AG09319 (cell line): ENCODE measurements around the gene GPS2.
"Not testable (repeated sequence)": the region's sequence is repeated elsewhere in the genome, so short reads cannot be mapped to it uniquely, and the experiment has no call there.

Experiments used
- DNase-seq: peaks from one replicate; pipeline ENCODE4 v3.0.0-alpha.2; 2010; ENCODE audit warnings: low read depth; ENCODE audit errors: extremely low read depth
- CTCF ChIP-seq: IDR thresholded peaks from 2 replicates; pipeline ENCODE4 v1.5.1; 2011; ENCODE audit warnings: low read depth, mild to moderate bottlenecking, inconsistent platforms, low read length, moderate library complexity

The GPS2 gene

GRCh38 chr17:7347630-7348477 is 32.7 kb upstream of the GPS2 start:
- no peak for DNase-seq
- TF ChIP-seq CTCF, result no peak

GRCh38 chr17:7346761-7347614 is 31.8 kb upstream of the GPS2 start:
- DNase-seq, result no peak
- no peak for TF ChIP-seq CTCF

GRCh38 chr17:7343250-7343649 is 28.1 kb upstream of the GPS2 start:
- TF ChIP-seq CTCF, result no peak

GRCh38 chr17:7341842-7342241 is 26.7 kb upstream of the GPS2 start:
- TF ChIP-seq CTCF, result no peak
- no peak for DNase-seq

More at GRCh38 chr17:7343250-7343649, 28.1 kb upstream of the GPS2 start:
- DNase-seq, result no peak

GRCh38 chr17:7340179-7340578 is 25.0 kb upstream of the GPS2 start:
- DNase-seq, result no peak
- no peak for TF ChIP-seq CTCF

GRCh38 chr17:7337600-7337999 is 22.4 kb upstream of the GPS2 start:
- not testable (repeated sequence) for DNase-seq

GRCh38 chr17:7336240-7337175 is 21.3 kb upstream of the GPS2 start, which contains the start of gene ACAP1:
Gene ACAP1 (plus strand): TSS chr17:7336529. CDS start chr17:7336735, 206 bp downstream.
- no peak for TF ChIP-seq CTCF
- DNase-seq, result no peak

- DNase-seq, result not testable (repeated sequence)
Measured at GRCh38 chr17:7335765-7336164, 20.6 kb upstream of the GPS2 start.
